ENCODE results near the gene VPS4B.

GRCh38 chr18:63368611-63369010, 53.7 kb downstream of the VPS4B start:
- TF ChIP-seq EZH2phosphoT487 (IDR thresholded peaks at IDR 0.05; ENCODE audit: insufficient read depth, low read depth), result no peak
- no peak for TF ChIP-seq EZH2 (IDR thresholded peaks at IDR 0.05; ENCODE audit: insufficient read depth, poor library complexity, severe bottlenecking)
